ENCODE data around the gene MED31. TPM values are rescaled to one million over a fixed set of nuclear protein-coding genes. Genes with fewer than 3 reads are reported as not detected.

Gene MED31
- total RNA-seq, 1 donor = 5.4 TPM

- no peaks in the 10 kb centered on the region for H3K4me1 ChIP-seq (ENCODE audit: insufficient read depth, low read length)
- DNase-seq (ENCODE audit: insufficient read length, low spot score, missing footprints) = no peak
- H3K4me2 ChIP-seq (ENCODE audit: insufficient read depth, low read length) = no peak overlapping the region
- H3K36me3 ChIP-seq (ENCODE audit: insufficient read depth, low read length) = no peaks in the 10 kb centered on the region
- no peaks in the 10 kb centered on the region for H3K79me2 ChIP-seq (ENCODE audit: insufficient read depth, low read length)
- peaks cover 37% of the 10 kb centered on the region for H3K27me3 ChIP-seq (ENCODE audit: insufficient read depth, low read length)
- H4K20me1 ChIP-seq (ENCODE audit: insufficient read depth, low read length) = no peaks in the 10 kb centered on the region
- H3K27ac ChIP-seq (ENCODE audit: low read depth, low read length) = no peak overlapping the region
- no peak overlapping the region for H2AFZ ChIP-seq (ENCODE audit: low read length)
- TF ChIP-seq, protein P1, sequence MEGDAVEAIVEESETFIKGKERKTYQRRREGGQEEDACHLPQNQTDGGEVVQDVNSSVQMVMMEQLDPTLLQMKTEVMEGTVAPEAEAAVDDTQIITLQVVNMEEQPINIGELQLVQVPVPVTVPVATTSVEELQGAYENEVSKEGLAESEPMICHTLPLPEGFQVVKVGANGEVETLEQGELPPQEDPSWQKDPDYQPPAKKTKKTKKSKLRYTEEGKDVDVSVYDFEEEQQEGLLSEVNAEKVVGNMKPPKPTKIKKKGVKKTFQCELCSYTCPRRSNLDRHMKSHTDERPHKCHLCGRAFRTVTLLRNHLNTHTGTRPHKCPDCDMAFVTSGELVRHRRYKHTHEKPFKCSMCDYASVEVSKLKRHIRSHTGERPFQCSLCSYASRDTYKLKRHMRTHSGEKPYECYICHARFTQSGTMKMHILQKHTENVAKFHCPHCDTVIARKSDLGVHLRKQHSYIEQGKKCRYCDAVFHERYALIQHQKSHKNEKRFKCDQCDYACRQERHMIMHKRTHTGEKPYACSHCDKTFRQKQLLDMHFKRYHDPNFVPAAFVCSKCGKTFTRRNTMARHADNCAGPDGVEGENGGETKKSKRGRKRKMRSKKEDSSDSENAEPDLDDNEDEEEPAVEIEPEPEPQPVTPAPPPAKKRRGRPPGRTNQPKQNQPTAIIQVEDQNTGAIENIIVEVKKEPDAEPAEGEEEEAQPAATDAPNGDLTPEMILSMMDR (IDR thresholded peaks at IDR 0.05; ENCODE audit: extremely low read depth, low read depth, low read length) = no peak
- no peaks in the 10 kb centered on the region for H3K9me3 ChIP-seq (ENCODE audit: low read depth, low read length)
- no peak overlapping the region for H3K4me3 ChIP-seq (ENCODE audit: insufficient read depth, low read length)
These were observed 30.9 kb upstream of the MED31 start for GRCh38 chr17:6682339-6682738.

- Histone ChIP-seq H3K4me3 (ENCODE audit: insufficient read depth, low read length) (no peak overlapping the region), H3K9me3 (ENCODE audit: low read depth, low read length) (no peaks in the 10 kb centered on the region), H3K79me2 (ENCODE audit: insufficient read depth, low read length) (no peaks in the 10 kb centered on the region), H3K27me3 (ENCODE audit: insufficient read depth, low read length) (peaks cover 36% of the 10 kb centered on the region), H3K36me3 (ENCODE audit: insufficient read depth, low read length) (no peaks in the 10 kb centered on the region), H3K4me1 (ENCODE audit: insufficient read depth, low read length) (peaks cover 4% of the 10 kb centered on the region), H3K27ac (ENCODE audit: low read depth, low read length) (no peak overlapping the region), H2AFZ (ENCODE audit: low read length) (no peak overlapping the region), H4K20me1 (ENCODE audit: insufficient read depth, low read length) (peaks cover 2% of the 10 kb centered on the region), H3K4me2 (ENCODE audit: insufficient read depth, low read length) (no peak overlapping the region)
- no peak for DNase-seq (ENCODE audit: insufficient read length, low spot score, missing footprints)
- TF ChIP-seq, protein P1 (IDR thresholded peaks at IDR 0.05; ENCODE audit: extremely low read depth, low read depth, low read length) = no peak
These were observed 30.3 kb upstream of the MED31 start for GRCh38 chr17:6681671-6682070.

GRCh38 chr17:6681176-6681575, 29.8 kb upstream of the MED31 start:
- Histone ChIP-seq H3K4me1 (ENCODE audit: insufficient read depth, low read length) (peaks cover 4% of the 10 kb centered on the region), H3K4me2 (ENCODE audit: insufficient read depth, low read length) (no peak overlapping the region), H3K36me3 (ENCODE audit: insufficient read depth, low read length) (no peaks in the 10 kb centered on the region), H3K4me3 (ENCODE audit: insufficient read depth, low read length) (no peak overlapping the region), H2AFZ (ENCODE audit: low read length) (no peak overlapping the region), H3K27ac (ENCODE audit: low read depth, low read length) (no peak overlapping the region), H3K79me2 (ENCODE audit: insufficient read depth, low read length) (no peaks in the 10 kb centered on the region), H3K27me3 (ENCODE audit: insufficient read depth, low read length) (peaks cover 37% of the 10 kb centered on the region), H3K9me3 (ENCODE audit: low read depth, low read length) (no peaks in the 10 kb centered on the region), H4K20me1 (ENCODE audit: insufficient read depth, low read length) (peaks cover 2% of the 10 kb centered on the region)
- DNase-seq (ENCODE audit: insufficient read length, low spot score, missing footprints) = no peak
- TF ChIP-seq, protein P1 (IDR thresholded peaks at IDR 0.05; ENCODE audit: extremely low read depth, low read depth, low read length) = no peak

GRCh38 chr17:6679241-6679640, 27.8 kb upstream of the MED31 start:
- TF ChIP-seq, protein P1 (IDR thresholded peaks at IDR 0.05; ENCODE audit: extremely low read depth, low read depth, low read length) = no peak
- H3K9me3 ChIP-seq (ENCODE audit: low read depth, low read length) = no peaks in the 10 kb centered on the region
- no peak for DNase-seq (ENCODE audit: insufficient read length, low spot score, missing footprints)
- H3K79me2 ChIP-seq (ENCODE audit: insufficient read depth, low read length) = no peaks in the 10 kb centered on the region
- peaks cover 44% of the 10 kb centered on the region for H3K27me3 ChIP-seq (ENCODE audit: insufficient read depth, low read length)
- no peak overlapping the region for H3K27ac ChIP-seq (ENCODE audit: low read depth, low read length)
- no peak overlapping the region for H2AFZ ChIP-seq (ENCODE audit: low read length)
- peaks cover 2% of the 10 kb centered on the region for H4K20me1 ChIP-seq (ENCODE audit: insufficient read depth, low read length)
- H3K4me3 ChIP-seq (ENCODE audit: insufficient read depth, low read length) = no peak overlapping the region
- H3K4me1 ChIP-seq (ENCODE audit: insufficient read depth, low read length) = peaks cover 4% of the 10 kb centered on the region
- no peak overlapping the region for H3K4me2 ChIP-seq (ENCODE audit: insufficient read depth, low read length)
- no peaks in the 10 kb centered on the region for H3K36me3 ChIP-seq (ENCODE audit: insufficient read depth, low read length)

Data from osteoblast (primary cell).